HAP-1 (cell line): Measurements from ENCODE around the gene TOP1.
"Not testable (repeated sequence)": the region's sequence is repeated elsewhere in the genome, so short reads cannot be mapped to it uniquely, and the experiment has no call there.

Experiments
- DNase-seq, 2 experiments: peaks; one replicate each; pipeline ENCODE4 v3.0.0-alpha.2; 2016 to 2020; ENCODE audit warnings: low spot score in 2 of 2
- H3K27me3 ChIP-seq: fragments of 250-450 bp; sonication (Bioruptor Pico); 2 replicates; pipeline ENCODE4 v1.5.1; 2020; ENCODE audit warnings: low read depth, mild to moderate bottlenecking, moderate library complexity
- H3K36me3 ChIP-seq: fragments of 250-450 bp; sonication (Bioruptor Pico); replicated peaks from 2 replicates; pipeline ENCODE4 v1.5.1; 2020; ENCODE audit warnings: mild to moderate bottlenecking
- H3K4me1 ChIP-seq: fragments of 250-450 bp; sonication (Bioruptor Pico); 2 replicates; pipeline ENCODE4 v1.5.1; 2020; ENCODE audit warnings: mild to moderate bottlenecking
- H3K4me3 ChIP-seq: fragments of 250-450 bp; sonication (Bioruptor Pico); 2 replicates; pipeline ENCODE4 v1.5.1; 2020; ENCODE audit warnings: mild to moderate bottlenecking, moderate library complexity
- H3K9me3 ChIP-seq: fragments of 250-450 bp; sonication (Bioruptor Pico); 2 replicates; pipeline ENCODE4 v1.5.1; 2020; ENCODE audit warnings: mild to moderate bottlenecking, moderate library complexity
- in situ Hi-C: fragments of 300-500 bp; cut with MboI; formaldehyde crosslinking; loops from 3 replicates; pipeline ENCODE4 v1.14.3; 2020; ENCODE audit warnings: low sequenced_read_pairs, inconsistent platforms, mixed read lengths

Gene TOP1

GRCh38 chr20:40996326-40996725, 32.3 kb upstream of the TOP1 start:
- Histone ChIP-seq H3K9me3 (no peaks in the 10 kb centered on the region), H3K36me3 (no peaks in the 10 kb centered on the region), H3K27me3 (no peaks in the 10 kb centered on the region), H3K4me3 (no peak overlapping the region), H3K4me1 (no peaks in the 10 kb centered on the region)
- DNase-seq, result no peak
- in situ Hi-C loops, result no loop called here

GRCh38 chr20:40997116-40997515, 31.5 kb upstream of the TOP1 start:
- DNase-seq, result no peak
- Histone ChIP-seq H3K4me1 (no peaks in the 10 kb centered on the region), H3K36me3 (no peaks in the 10 kb centered on the region), H3K4me3 (no peak overlapping the region), H3K9me3 (no peaks in the 10 kb centered on the region), H3K27me3 (no peaks in the 10 kb centered on the region)
- in situ Hi-C loops, result no loop called here

GRCh38 chr20:40999841-41000240, 28.8 kb upstream of the TOP1 start:
- H3K27me3 ChIP-seq, result no peaks in the 10 kb centered on the region
- H3K4me1 ChIP-seq, result peaks cover 6% of the 10 kb centered on the region
- no peak overlapping the region for H3K4me3 ChIP-seq
- H3K36me3 ChIP-seq, result no peaks in the 10 kb centered on the region
- no peak for DNase-seq
- H3K9me3 ChIP-seq, result no peaks in the 10 kb centered on the region
- in situ Hi-C loops, result no loop called here

- Histone ChIP-seq H3K27me3 (no peaks in the 10 kb centered on the region), H3K4me1 (peaks cover 6% of the 10 kb centered on the region), H3K4me3 (no peak overlapping the region), H3K9me3 (no peaks in the 10 kb centered on the region; the same call in 1 of the 2 replicates), H3K36me3 (no peaks in the 10 kb centered on the region)
- in situ Hi-C loops, result no loop called here
- no peak for DNase-seq
Observed at GRCh38 chr20:41000628-41001027, 28.0 kb upstream of the TOP1 start.

GRCh38 chr20:41001497-41001896, 27.1 kb upstream of the TOP1 start:
- in situ Hi-C loops, result no loop called here
- DNase-seq, result no peak
- Histone ChIP-seq H3K4me1 (peaks cover 6% of the 10 kb centered on the region), H3K36me3 (no peaks in the 10 kb centered on the region), H3K9me3 (no peaks in the 10 kb centered on the region; the same call in 1 of the 2 replicates), H3K27me3 (no peaks in the 10 kb centered on the region), H3K4me3 (no peak overlapping the region)

GRCh38 chr20:41002842-41003142, 25.8 kb upstream of the TOP1 start:
- no peak for DNase-seq
- in situ Hi-C loops, result no loop called here
- Histone ChIP-seq H3K36me3 (no peaks in the 10 kb centered on the region), H3K27me3 (no peaks in the 10 kb centered on the region), H3K9me3 (no peaks in the 10 kb centered on the region; the same call in 1 of the 2 replicates), H3K4me1 (peaks cover 6% of the 10 kb centered on the region), H3K4me3 (no peak overlapping the region)

GRCh38 chr20:41003143-41003935, 25.3 kb upstream of the TOP1 start:
- no peaks in the 10 kb centered on the region for H3K27me3 ChIP-seq
- H3K4me1 ChIP-seq, result peaks cover 6% of the 10 kb centered on the region
- H3K36me3 ChIP-seq, result no peaks in the 10 kb centered on the region
- in situ Hi-C loops, result no loop called here
- peak in 1 of 2 experiments; percentile 31 for DNase-seq
- no peak overlapping the region for H3K4me3 ChIP-seq
- H3K9me3 ChIP-seq, result no peaks in the 10 kb centered on the region; the same call in 1 of the 2 replicates

GRCh38 chr20:41003936-41004294, 24.7 kb upstream of the TOP1 start:
- DNase-seq, in situ Hi-C loops, H3K27me3 ChIP-seq: not testable (repeated sequence)

GRCh38 chr20:41004531-41005360, 23.9 kb upstream of the TOP1 start:
- Histone ChIP-seq H3K36me3 (no peaks in the 10 kb centered on the region), H3K27me3 (no peaks in the 10 kb centered on the region), H3K4me3 (no peak overlapping the region), H3K4me1 (peaks cover 6% of the 10 kb centered on the region), H3K9me3 (no peaks in the 10 kb centered on the region; the same call in 1 of the 2 replicates)
- DNase-seq, result no peak
- in situ Hi-C loops, result no loop called here

More at GRCh38 chr20:41003936-41004294, 24.7 kb upstream of the TOP1 start:
- H3K9me3 ChIP-seq, H3K4me3 ChIP-seq, H3K4me1 ChIP-seq, H3K36me3 ChIP-seq: not testable (repeated sequence)

- H3K27me3 ChIP-seq, result no peaks in the 10 kb centered on the region
- in situ Hi-C loops, result no loop called here
- peaks cover 6% of the 10 kb centered on the region for H3K4me1 ChIP-seq
- DNase-seq, result no peak
- H3K36me3 ChIP-seq, result no peaks in the 10 kb centered on the region
- H3K4me3 ChIP-seq, result no peak overlapping the region
- no peaks in the 10 kb centered on the region; the same call in 1 of the 2 replicates for H3K9me3 ChIP-seq
Observed at GRCh38 chr20:41005361-41005729, 23.3 kb upstream of the TOP1 start.

- no peak overlapping the region for H3K4me3 ChIP-seq
- H3K4me1 ChIP-seq, result peaks cover 6% of the 10 kb centered on the region
- no peak for DNase-seq
- H3K27me3 ChIP-seq, result no peaks in the 10 kb centered on the region
- H3K9me3 ChIP-seq, result no peaks in the 10 kb centered on the region; the same call in 1 of the 2 replicates
- in situ Hi-C loops, result no loop called here
- no peaks in the 10 kb centered on the region for H3K36me3 ChIP-seq
Observed at GRCh38 chr20:41006126-41006935, 22.3 kb upstream of the TOP1 start.

- H3K4me1 ChIP-seq, result peaks cover 6% of the 10 kb centered on the region
- in situ Hi-C loops, result no loop called here
- H3K36me3 ChIP-seq, result no peaks in the 10 kb centered on the region
- no peak for DNase-seq
- H3K4me3 ChIP-seq, result no peak overlapping the region
- no peaks in the 10 kb centered on the region; the same call in 1 of the 2 replicates for H3K9me3 ChIP-seq
- no peaks in the 10 kb centered on the region for H3K27me3 ChIP-seq
Observed at GRCh38 chr20:41006936-41007474, 21.6 kb upstream of the TOP1 start.

GRCh38 chr20:41007481-41007880, 21.1 kb upstream of the TOP1 start:
- no peaks in the 10 kb centered on the region; the same call in 1 of the 2 replicates for H3K9me3 ChIP-seq
- H3K4me3 ChIP-seq, result no peak overlapping the region
- H3K4me1 ChIP-seq, result peaks cover 6% of the 10 kb centered on the region
- H3K36me3 ChIP-seq, result no peaks in the 10 kb centered on the region
- in situ Hi-C loops, result no loop called here
- no peaks in the 10 kb centered on the region for H3K27me3 ChIP-seq
- DNase-seq, result no peak
